ENCODE data around the gene NADK2. TPM values are rescaled to one million over a fixed set of nuclear protein-coding genes. Genes with fewer than 3 reads are reported as not detected.

The NADK2 gene
- total and polyA plus RNA-seq, 9 of the 15 experiments (the other 6 are each of a cell fraction or from before 2014, with no cell fraction given): 10.6 to 41.0 (median 24.0) TPM

DNA sequence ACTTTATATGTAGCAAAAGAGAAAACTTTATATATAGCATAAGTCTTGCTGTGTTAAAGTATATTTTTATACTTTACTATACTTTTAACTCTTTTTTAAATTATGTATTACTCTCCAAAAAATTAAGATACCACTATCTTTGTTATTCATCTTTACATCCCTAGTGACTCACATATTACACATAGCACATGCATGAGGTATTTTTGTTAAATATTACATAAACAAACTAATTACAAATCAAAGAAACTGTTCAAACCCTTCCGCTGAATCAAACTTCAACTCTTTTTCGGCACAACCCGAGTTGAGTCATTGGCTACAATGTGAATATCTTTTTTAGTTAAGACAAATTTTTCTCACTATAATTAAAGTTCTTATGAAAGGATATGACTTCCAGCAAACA is 32.1 kb downstream of the NADK2 start:
- Histone ChIP-seq H2AFZ (ENCODE audit: low read depth, low read length) (no peak overlapping the region), H3K36me3 (ENCODE audit: control insufficient read depth, insufficient read depth, low read length) (peaks cover 45% of the 10 kb centered on the region; the same call in 2 of the 3 replicates), H3K9me3 (replicated peaks; ENCODE audit: control insufficient read depth, insufficient read depth, low read depth, low read length) (no peaks in the 10 kb centered on the region), H3K27ac (ENCODE audit: extremely low read depth, low read depth, low read length) (no peak overlapping the region), H3K4me2 (ENCODE audit: insufficient read depth, low read length) (no peak overlapping the region), H3K79me2 (ENCODE audit: control insufficient read depth, insufficient read depth, low read length) (no peaks in the 10 kb centered on the region), H3K4me3 (no peak overlapping the region), H3K27me3 (ENCODE audit: control insufficient read depth in 2 of 2, insufficient read depth in 2 of 2, low read length in 2 of 2) (no peaks in the 10 kb centered on the region), H3K9ac (ENCODE audit: insufficient read depth in 1 of 2, low read depth in 2 of 2, low read length in 2 of 2) (no peak overlapping the region), H3K9me1 (ENCODE audit: control insufficient read depth, insufficient read depth, low read length) (no peaks in the 10 kb centered on the region), H4K20me1 (replicated peaks; ENCODE audit: control insufficient read depth, insufficient read depth, low read length) (no peaks in the 10 kb centered on the region), H3K4me1 (replicated peaks in 1 of 2; ENCODE audit: control insufficient read depth in 2 of 2, insufficient read depth in 2 of 2, low read length in 2 of 2) (no peaks in the 10 kb centered on the region)
- CTCF ChIA-PET (ENCODE audit: low intra/inter-chr PET ratio): no interaction called here
- FAIRE-seq (peak; percentile 51), DNase-seq (ENCODE audit: extremely low read depth in 1 of 4, low spot score in 3 of 4) (no peak), ATAC-seq (no peak)
- 88% methylated on average over 3 of the region's 3 CpGs for WGBS (ENCODE audit: insufficient coverage, low coverage, missing lambda C conversion rate)
- in situ Hi-C loops (cut with MboI): no loop called here
- TF ChIP-seq FOSL1 (tag; conservative IDR thresholded peaks at IDR 0.05): peak; percentile 63
- no peak for TF ChIP-seq NELFE (IDR thresholded peaks at IDR 0.05; ENCODE audit: insufficient read depth, insufficient read length)
- intact Hi-C loops (cut with micrococcal nuclease): no loop called here
- POLR2A ChIA-PET: no interaction called here
- no TSS peak for BruUV-seq (replicated peaks)

DNA sequence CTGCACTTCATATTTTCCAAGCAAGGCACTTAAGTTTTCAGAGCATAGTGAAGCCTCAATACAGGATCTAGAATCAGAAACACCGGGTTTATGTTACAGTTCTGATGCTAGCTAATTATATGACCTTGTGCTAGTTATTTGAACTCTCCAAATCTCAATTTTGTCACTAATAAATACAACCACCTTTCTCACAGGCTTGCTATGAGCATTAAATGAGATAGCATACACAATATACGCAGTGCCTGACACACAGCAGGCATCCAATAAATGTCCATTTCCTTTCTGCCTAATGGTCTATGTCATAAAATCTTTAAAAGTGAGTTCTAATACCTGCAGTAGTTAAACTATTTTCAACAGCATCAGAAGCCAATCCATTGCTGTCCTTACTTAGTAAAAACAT is 32.9 kb downstream of the NADK2 start:
- ChIA-PET CTCF (ENCODE audit: low intra/inter-chr PET ratio) (no interaction called here), POLR2A (no interaction called here)
- no peaks in the 10 kb centered on the region for H3K27me3 ChIP-seq (ENCODE audit: control insufficient read depth in 2 of 2, insufficient read depth in 2 of 2, low read length in 2 of 2)
- no peaks in the 10 kb centered on the region for H3K9me3 ChIP-seq (replicated peaks; ENCODE audit: control insufficient read depth, insufficient read depth, low read depth, low read length)
- intact Hi-C loops (cut with micrococcal nuclease): no loop called here
- no peaks in the 10 kb centered on the region for H3K4me1 ChIP-seq (replicated peaks in 1 of 2; ENCODE audit: control insufficient read depth in 2 of 2, insufficient read depth in 2 of 2, low read length in 2 of 2)
- no peak overlapping the region for H3K4me2 ChIP-seq (ENCODE audit: insufficient read depth, low read length)
- 88% methylated on average over 2 of the region's 2 CpGs for WGBS (ENCODE audit: insufficient coverage, low coverage, missing lambda C conversion rate)
- no peaks in the 10 kb centered on the region for H4K20me1 ChIP-seq (replicated peaks; ENCODE audit: control insufficient read depth, insufficient read depth, low read length)
- no peak for DNase-seq (ENCODE audit: extremely low read depth in 1 of 4, low spot score in 3 of 4)
- no peak overlapping the region for H3K4me3 ChIP-seq
- no peaks in the 10 kb centered on the region for H3K79me2 ChIP-seq (ENCODE audit: control insufficient read depth, insufficient read depth, low read length)
- peaks cover 44% of the 10 kb centered on the region; the same call in 2 of the 3 replicates for H3K36me3 ChIP-seq (ENCODE audit: control insufficient read depth, insufficient read depth, low read length)
- no peak overlapping the region for H3K9ac ChIP-seq (ENCODE audit: insufficient read depth in 1 of 2, low read depth in 2 of 2, low read length in 2 of 2)
- no peaks in the 10 kb centered on the region for H3K9me1 ChIP-seq (ENCODE audit: control insufficient read depth, insufficient read depth, low read length)
- no TSS peak for BruUV-seq (replicated peaks)
- in situ Hi-C loops (cut with MboI): no loop called here
- FAIRE-seq: peak; percentile 26
- no peak for ATAC-seq
- no peak overlapping the region for H2AFZ ChIP-seq (ENCODE audit: low read depth, low read length)
- no peak overlapping the region for H3K27ac ChIP-seq (ENCODE audit: extremely low read depth, low read depth, low read length)
- TF ChIP-seq NCOA6 (IDR thresholded peaks at IDR 0.05): no peak
- TF ChIP-seq, protein P1, sequence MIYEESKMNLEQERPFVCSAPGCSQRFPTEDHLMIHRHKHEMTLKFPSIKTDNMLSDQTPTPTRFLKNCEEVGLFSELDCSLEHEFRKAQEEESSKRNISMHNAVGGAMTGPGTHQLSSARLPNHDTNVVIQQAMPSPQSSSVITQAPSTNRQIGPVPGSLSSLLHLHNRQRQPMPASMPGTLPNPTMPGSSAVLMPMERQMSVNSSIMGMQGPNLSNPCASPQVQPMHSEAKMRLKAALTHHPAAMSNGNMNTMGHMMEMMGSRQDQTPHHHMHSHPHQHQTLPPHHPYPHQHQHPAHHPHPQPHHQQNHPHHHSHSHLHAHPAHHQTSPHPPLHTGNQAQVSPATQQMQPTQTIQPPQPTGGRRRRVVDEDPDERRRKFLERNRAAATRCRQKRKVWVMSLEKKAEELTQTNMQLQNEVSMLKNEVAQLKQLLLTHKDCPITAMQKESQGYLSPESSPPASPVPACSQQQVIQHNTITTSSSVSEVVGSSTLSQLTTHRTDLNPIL (CRISPR knock-in tag; IDR thresholded peaks at IDR 0.05): no peak

Measured in K562 (cell line).